NCI-H2227 treated with DMSO at 0.1 percent for 48 hours (cell line): Measurements from ENCODE around the gene MAVS.
"Not testable (repeated sequence)": the region's sequence is repeated elsewhere in the genome, so short reads cannot be mapped to it uniquely, and the experiment has no call there.

Experiments used
- DNase-seq: peaks from one replicate; lab custom pipeline; 2025; lab: John Stamatoyannopoulos, UW

MAVS gene

GRCh38 chr20:3888622-3889488 lies 42.2 kb downstream of the MAVS start, which contains the start of gene PANK2:
PANK2 (plus strand) TSS chr20:3889387.
- DNase-seq, result peak; percentile 96

- peak; percentile 26 for DNase-seq
Observed at GRCh38 chr20:3889489-3890397, 43.1 kb downstream of the MAVS start.

GRCh38 chr20:3890398-3890751 lies 43.7 kb downstream of the MAVS start:
- no peak for DNase-seq

GRCh38 chr20:3890999-3891929 lies 44.6 kb downstream of the MAVS start:
- no peak for DNase-seq

- DNase-seq, result no peak
Observed at GRCh38 chr20:3894796-3895195, 48.2 kb downstream of the MAVS start.

GRCh38 chr20:3896302-3896701 lies 49.7 kb downstream of the MAVS start:
- no peak for DNase-seq

- DNase-seq, result no peak
Observed at GRCh38 chr20:3896853-3897583, 50.4 kb downstream of the MAVS start.

GRCh38 chr20:3898181-3898580 lies 51.5 kb downstream of the MAVS start:
- DNase-seq, result not testable (repeated sequence)

- DNase-seq, result no peak
Observed at GRCh38 chr20:3898639-3899038, 52.0 kb downstream of the MAVS start.

- DNase-seq, result peak; percentile 20
Observed at GRCh38 chr20:3900187-3900604, 53.6 kb downstream of the MAVS start.

GRCh38 chr20:3901028-3901705 lies 54.5 kb downstream of the MAVS start:
- no peak for DNase-seq

- no peak for DNase-seq
Observed at GRCh38 chr20:3901706-3902440, 55.2 kb downstream of the MAVS start.

- DNase-seq, result no peak
Observed at GRCh38 chr20:3902446-3902845, 55.8 kb downstream of the MAVS start.

GRCh38 chr20:3904224-3904623 lies 57.6 kb downstream of the MAVS start:
- no peak for DNase-seq

- DNase-seq, result no peak
Observed at GRCh38 chr20:3904857-3905256, 58.2 kb downstream of the MAVS start.

- not testable (repeated sequence) for DNase-seq
Observed at GRCh38 chr20:3906744-3907721, 60.4 kb downstream of the MAVS start.

- DNase-seq, result no peak
Observed at GRCh38 chr20:3908667-3909066, 62.0 kb downstream of the MAVS start.

- no peak for DNase-seq
Observed at GRCh38 chr20:3909952-3910366, 63.3 kb downstream of the MAVS start.

- DNase-seq, result no peak
Observed at GRCh38 chr20:3910853-3911252, 64.2 kb downstream of the MAVS start.
